ENCODE results near the gene MAST4.

Gene MAST4

GRCh38 chr5:67190410-67190809, 594.2 kb downstream of the MAST4 start:
- no peak for DNase-seq (ENCODE audit: low read depth)

- no peak for DNase-seq (ENCODE audit: low read depth)
Measured at GRCh38 chr5:67190861-67191260, 594.7 kb downstream of the MAST4 start.

GRCh38 chr5:67192719-67193438, 596.7 kb downstream of the MAST4 start:
- no peak for DNase-seq (ENCODE audit: low read depth)

GRCh38 chr5:67193439-67193807, 597.2 kb downstream of the MAST4 start:
- DNase-seq (ENCODE audit: low read depth): no peak

DNA sequence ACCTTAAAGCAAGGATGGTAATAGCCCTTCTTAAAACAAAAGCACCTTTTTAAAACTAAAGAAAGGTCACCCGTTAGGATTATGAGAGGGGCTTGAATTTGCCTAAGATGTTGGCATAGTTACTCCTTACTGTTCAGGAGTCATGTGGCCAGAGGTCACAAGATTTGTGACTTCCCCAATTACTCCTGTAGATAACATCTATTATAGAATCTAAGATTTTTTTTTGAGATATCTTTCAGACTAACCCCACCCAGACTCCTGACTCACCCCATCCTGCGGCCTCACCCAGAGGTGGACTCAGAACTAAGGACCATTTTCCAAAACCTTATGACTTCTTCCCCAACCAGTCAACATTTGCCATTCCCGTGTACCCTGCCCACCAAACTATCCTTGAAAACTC, 598.0 kb downstream of the MAST4 start:
- no peak for DNase-seq (ENCODE audit: low read depth)

DNA sequence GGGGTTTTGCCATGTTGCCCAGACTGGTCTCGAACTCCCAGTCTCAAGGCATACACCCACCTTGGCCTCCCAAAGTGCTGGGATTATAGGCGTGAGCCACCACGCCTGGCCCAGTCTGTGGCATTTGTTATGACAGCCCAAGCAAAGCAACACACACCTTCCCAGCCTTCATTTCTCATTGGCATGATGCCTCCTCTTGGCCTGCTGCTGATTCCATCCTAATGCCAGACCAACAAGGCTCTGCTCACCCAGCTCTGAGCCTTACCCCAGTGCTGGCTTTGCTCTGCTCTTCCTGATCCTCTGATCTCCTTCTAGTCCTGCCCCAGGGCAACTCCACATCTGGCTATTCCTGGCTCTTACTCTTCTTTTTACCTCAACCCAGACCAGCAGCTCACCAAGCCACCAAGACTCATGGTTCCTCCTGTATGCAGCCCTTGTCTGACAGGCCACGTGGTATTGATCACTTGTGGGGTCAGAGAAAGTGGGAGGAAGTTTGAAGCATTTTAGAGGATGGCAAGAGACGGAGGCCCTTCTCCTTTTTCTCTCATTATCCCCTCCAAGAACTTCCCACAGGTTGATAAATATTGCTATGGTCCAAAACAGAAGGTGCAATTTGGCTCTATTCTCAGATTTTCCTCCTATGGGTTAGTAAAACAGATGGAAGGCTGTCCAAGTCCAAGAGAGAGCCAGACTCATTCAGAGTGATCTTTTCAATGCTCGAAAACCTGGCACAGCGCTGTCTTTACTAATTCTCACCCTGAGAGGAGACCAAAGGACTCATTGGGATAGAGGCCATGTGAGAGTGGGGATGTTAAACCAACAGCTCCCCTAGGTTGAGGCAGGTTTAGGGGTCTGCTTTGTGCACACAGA, 599.4 kb downstream of the MAST4 start:
- no peak for DNase-seq (ENCODE audit: low read depth)

DNA sequence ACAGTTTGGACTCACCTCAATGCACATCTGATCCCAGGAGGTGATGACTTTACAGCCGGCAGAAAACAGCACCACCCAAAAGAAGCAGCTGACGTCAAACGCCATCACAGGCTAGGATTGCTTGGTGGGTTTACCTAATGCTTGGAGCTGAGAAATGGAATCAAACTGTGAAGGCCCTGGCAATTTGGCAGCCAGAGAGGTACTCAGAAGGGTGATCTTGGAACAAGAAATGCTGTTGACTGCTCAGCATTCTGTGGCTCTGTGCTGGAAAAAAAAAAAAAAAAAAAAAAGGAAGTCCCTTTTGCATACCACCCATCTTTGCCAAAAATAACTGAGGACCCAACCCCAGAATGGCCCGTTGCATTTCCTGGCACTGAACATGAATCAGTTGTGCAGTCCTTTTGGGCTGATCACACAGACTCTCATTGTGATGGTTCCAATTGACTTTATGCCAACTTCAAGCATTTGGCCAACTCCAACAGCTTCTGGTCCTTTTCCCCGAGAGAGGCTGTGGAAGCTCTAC, 600.4 kb downstream of the MAST4 start, which contains the start of gene CD180:
TSS of gene CD180 (minus strand) at position 263 of the 523 bp plus-strand sequence. CDS start at position 105, 158 bp downstream.
- no peak for DNase-seq (ENCODE audit: low read depth)

DNA sequence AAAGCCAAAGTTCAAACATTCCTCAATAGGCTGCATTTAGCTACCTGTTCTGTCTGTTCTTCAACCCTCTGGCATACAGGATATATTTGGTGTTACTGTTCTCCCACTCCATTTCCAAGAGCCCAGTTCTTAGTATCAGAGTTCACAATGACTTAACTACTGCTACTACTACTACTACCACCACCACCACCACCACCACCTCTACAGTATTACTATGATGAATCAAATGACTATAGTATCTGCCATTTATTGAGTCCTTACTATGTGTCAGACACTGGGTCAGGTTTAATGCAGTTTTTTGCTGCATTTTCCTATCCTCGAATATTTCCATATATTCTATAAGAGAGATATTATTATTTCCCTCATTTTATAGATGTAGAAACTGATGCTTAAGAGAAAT, 601.3 kb downstream of the MAST4 start:
- DNase-seq (ENCODE audit: low read depth): no peak

- DNase-seq (ENCODE audit: low read depth): no peak
Measured at GRCh38 chr5:67198917-67199316, 602.7 kb downstream of the MAST4 start.

- no peak for DNase-seq (ENCODE audit: low read depth)
Measured at GRCh38 chr5:67199859-67200258, 603.7 kb downstream of the MAST4 start.

DNA sequence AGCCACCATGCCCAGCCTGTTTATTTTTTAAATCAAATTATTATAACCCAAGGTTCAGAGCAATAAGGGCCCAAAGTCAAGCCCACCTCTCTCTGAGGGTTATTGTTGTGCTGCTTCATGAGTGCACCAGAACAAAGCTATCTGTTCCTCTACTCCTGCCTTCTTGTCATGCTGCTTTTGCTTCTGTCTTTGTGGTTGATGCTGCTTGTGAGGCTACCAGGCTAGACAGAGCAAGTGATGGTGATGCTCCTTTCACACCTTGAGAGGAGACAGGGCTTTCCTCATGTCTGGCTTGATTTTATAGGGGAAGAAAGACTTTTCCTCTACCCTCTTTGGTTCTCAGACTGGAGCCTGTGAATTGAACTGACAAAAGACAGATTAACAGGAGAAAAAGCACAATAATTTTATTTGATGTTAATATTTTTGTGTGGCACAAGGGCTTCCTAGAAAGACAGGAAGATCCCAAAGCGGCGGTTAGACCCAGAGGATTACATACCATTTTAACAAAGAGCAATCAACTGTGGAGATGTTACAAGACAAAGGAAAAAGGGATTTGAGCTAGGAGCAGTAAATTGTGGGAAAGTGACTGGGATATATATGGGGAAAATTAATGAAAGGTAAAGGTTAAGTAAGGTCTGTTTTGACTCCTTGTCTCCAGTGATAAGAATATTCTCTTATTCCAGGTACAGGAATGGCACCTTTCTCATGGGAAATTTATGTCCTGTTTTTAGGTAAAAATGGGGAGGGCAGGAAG, 604.8 kb downstream of the MAST4 start:
- no peak for DNase-seq (ENCODE audit: low read depth)

DNA sequence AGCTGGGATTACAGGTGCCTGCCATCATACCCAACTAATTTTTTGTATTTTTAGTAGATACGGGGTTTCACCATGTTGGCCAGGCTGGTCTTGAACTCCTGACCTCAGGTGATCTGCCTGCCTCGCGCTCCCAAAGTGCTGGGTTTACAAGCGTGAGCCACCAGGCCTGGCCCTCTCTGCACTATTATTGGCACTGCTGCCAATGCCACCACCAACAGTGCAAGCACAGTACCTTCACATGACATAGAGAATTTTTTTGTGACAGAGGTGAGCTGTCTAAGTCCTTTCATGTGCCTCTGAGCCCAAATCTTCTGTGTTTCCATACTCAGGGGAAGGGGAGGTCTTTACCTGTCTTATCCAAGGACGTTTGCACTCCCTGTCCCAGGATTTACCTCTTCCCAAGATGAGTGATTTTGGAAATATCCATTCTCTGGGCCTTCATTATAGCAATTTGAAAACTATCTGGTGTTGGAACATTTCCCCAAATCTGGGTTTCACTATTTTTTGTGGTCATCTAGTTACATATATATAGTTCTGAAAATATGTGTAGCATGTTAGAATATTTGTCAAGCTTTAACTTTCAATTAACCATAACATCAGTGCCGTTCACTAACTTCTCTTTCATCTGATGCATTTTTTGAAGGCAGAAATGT, 605.8 kb downstream of the MAST4 start:
- no peak for DNase-seq (ENCODE audit: low read depth)

GRCh38 chr5:67202828-67203227, 606.6 kb downstream of the MAST4 start:
- no peak for DNase-seq (ENCODE audit: low read depth)

DNA sequence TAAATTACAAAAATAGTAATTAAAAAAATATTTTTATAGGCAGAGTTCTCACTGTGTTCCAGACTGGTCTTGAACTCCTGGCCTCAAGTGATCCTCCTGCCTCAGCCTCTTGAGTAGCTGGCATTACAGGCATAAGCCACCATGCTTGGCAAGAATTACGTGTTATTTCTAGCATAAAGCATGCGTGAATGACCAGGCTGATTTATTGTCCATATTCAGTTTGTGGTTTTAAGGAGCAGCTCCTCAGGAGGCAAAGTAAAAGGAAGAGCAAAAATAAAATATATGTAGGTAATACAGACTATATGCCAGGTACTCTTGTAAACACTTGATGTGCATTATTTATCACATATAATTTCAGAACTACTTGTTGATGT, 607.5 kb downstream of the MAST4 start:
- no peak for DNase-seq (ENCODE audit: low read depth)

- DNase-seq (ENCODE audit: low read depth): no peak
Measured at GRCh38 chr5:67204821-67205220, 608.6 kb downstream of the MAST4 start.

DNA sequence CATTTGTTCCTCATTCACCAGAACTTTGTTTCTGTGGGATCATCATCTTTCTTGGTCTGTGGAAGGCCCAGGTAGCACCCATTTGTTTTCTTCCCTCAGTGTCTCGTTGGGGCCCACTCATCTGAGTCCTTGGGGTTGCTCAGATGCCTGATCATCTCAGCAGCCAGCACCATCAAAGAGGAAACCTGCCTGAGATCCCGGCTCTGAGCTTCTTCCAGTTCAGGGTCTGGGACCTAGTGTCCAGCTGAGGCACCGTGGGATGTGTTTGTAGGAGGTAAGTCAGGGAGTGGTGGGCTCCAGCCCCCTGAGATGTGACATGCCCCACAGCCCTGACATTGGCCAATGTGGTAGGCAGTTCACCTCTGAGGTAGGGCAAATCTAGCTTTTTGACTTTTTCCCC, 609.8 kb downstream of the MAST4 start:
- no peak for DNase-seq (ENCODE audit: low read depth)

DNA sequence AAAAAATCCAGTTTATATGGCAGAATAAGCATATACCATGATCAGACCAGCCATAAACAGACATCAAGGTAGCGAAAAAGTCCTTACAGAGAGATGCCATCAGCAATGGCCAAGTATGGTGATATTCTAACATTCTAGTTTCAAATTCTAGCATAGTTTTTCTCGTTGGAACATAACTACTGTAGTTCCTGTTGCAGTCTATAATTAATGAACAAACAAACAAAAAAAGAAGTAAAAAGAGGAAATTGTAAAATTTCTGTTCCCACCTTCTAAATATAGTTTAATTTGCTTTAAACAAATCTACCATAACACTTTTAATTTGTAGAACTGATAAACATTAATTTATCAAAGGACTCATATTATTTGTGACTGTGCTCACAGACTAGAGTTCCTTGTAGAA, 610.3 kb downstream of the MAST4 start:
- no peak for DNase-seq (ENCODE audit: low read depth)

DNA sequence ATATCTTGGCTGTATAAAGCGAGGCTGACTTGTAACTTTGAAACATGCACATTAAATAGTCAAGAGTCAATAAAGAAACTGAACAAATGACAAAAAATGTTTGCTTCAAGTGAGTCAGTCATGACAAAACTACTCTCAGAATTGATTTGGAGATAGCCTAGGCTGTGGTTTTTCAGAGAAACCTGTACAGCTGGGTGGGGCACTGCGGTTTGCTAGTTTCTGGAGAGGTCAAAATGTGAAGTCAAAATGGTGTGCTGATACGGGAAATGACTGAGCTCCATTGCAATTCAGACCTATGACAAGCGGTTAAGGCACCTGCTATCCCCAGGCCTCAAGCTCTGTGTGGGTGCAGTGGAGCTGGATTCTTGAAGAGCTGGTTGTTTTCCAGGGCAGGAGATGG, 610.7 kb downstream of the MAST4 start:
- peak; percentile 82 for DNase-seq (ENCODE audit: low read depth)

GRCh38 chr5:67208403-67208802, 612.2 kb downstream of the MAST4 start:
- no peak for DNase-seq (ENCODE audit: low read depth)

DNA sequence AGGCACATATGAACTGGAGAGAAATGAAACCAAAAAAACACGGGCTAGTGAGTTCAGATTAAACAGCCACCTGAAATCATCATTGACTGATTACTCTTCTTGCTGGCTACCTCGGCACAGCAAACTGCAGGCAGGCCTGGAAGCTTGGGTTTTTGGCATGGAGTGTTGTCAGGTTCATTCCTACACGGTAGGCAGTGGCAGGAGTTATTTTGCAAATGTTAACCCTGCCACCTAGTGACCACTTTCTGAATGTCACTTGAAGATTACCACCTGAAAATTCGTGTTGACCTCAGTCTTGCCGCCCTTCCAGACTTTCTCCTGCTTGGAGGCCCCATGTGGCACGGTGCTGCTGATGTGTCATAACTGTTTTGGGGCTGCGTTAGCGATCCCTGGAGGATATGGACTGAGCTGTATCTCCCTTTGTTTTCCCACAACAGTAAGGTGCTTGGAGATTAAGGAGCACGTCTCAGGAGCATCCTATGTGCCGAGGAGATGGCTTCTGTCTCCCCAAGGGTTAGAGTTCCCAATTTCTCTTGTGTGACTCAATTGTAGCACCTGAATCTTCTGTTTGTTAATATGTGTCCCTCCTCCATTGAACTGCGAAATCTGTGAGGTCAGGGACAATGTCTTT, 613.1 kb downstream of the MAST4 start:
- peak; percentile 45 for DNase-seq (ENCODE audit: low read depth)

DNA sequence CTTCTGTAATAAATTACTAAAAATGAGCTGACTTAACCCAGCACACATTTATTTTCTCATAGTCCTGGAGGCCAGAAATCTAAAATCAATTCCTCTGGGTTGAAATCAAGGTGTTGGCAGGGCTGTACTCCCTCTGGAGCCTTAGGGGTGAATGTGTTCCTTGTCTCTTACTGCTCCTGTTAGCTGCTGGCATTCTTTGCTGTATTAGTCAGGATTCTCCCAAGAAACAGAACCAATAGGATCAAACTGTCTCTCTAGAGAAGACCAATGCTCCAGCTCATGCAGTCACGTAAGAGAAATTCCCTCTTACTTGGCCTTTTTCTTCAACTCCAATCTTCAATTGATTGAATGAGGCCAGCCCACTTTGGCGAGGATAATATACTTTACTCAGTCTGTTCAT, 615.7 kb downstream of the MAST4 start:
- no peak for DNase-seq (ENCODE audit: low read depth)

All from stimulated activated CD4-positive, alpha-beta T cell treated with anti-CD3 and anti-CD28 coated beads, Interleukin-2, amount 100 ng/mL, for 4 hours (primary cell).